ENCODE results near the gene SERAC1. TPM values are rescaled to one million over a fixed set of nuclear protein-coding genes. Genes with fewer than 3 reads are reported as not detected.

The SERAC1 gene
- total RNA-seq, 2 donors from 2014 or later: 6.0 to 8.6 TPM

DNA sequence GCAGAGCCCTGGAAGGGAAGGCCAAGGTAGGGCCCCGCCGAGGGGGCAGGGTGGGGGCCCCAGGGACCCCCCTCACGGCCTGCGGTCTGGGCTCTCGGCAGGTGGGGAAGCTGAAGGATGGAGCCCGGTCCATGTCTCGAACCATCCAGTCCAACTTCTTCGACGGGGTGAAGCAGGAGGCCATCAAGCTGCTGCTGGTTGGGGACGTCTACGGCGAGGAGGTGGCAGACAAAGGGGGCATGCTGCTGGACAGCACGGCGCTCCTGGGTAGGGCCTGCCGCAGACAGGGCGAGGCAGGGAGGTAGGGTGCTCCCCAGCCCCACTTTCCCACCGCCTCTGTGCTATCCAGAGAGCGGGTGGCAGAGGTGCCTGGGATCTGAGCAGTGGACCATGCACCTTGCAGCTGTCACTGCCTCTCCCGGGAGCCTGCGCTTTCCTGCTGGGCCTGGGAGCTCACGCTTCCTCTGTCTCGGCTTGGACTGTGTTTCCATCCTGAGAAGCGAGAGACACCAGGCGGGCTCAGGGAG lies 103.3 kb downstream of the SERAC1 start:
- no peaks in the 10 kb centered on the region for H3K9me3 Mint-ChIP-seq
- DNase-seq: no peak
- no peak overlapping the region for H3K4me3 Mint-ChIP-seq
- no peak overlapping the region for H3K27ac Mint-ChIP-seq
- H3K4me1 Mint-ChIP-seq (ENCODE audit: low read depth): peaks cover 15% of the 10 kb centered on the region
- no peak for ATAC-seq (replicated peaks in 1 of 2)
- H3K27me3 Mint-ChIP-seq (ENCODE audit: low read depth): no peaks in the 10 kb centered on the region
- H3K36me3 Mint-ChIP-seq (ENCODE audit: insufficient read depth in 2 of 2): peaks cover 0 to 2% of the 10 kb centered on the region in 2 donors

DNA sequence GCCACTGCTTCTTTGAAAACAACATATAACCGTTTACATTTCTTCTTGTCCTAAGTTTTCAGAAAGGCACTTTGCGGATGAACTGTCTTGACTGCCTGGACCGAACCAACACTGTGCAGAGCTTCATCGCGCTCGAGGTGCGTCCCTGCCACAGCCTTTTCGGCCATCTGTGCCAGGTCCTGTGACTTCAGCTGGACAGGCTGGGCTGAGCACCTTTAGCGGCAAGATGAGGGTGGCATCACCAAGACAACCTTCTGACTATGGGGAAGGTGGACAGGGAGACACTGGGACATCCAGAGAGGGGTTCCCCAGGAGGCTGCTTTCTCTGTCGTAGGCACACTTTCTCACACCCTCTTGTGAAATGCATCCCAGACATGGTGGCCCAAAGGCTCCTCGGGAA lies 104.3 kb downstream of the SERAC1 start:
- Mint-ChIP-seq H3K27ac (no peak overlapping the region), H3K36me3 (ENCODE audit: insufficient read depth in 2 of 2) (peaks cover 0 to 2% of the 10 kb centered on the region in 2 donors), H3K27me3 (ENCODE audit: low read depth) (no peaks in the 10 kb centered on the region), H3K9me3 (no peaks in the 10 kb centered on the region), H3K4me1 (ENCODE audit: low read depth) (peaks cover 10% of the 10 kb centered on the region), H3K4me3 (no peak overlapping the region)
- DNase-seq (no peak), ATAC-seq (replicated peaks in 1 of 2) (no peak)

DNA sequence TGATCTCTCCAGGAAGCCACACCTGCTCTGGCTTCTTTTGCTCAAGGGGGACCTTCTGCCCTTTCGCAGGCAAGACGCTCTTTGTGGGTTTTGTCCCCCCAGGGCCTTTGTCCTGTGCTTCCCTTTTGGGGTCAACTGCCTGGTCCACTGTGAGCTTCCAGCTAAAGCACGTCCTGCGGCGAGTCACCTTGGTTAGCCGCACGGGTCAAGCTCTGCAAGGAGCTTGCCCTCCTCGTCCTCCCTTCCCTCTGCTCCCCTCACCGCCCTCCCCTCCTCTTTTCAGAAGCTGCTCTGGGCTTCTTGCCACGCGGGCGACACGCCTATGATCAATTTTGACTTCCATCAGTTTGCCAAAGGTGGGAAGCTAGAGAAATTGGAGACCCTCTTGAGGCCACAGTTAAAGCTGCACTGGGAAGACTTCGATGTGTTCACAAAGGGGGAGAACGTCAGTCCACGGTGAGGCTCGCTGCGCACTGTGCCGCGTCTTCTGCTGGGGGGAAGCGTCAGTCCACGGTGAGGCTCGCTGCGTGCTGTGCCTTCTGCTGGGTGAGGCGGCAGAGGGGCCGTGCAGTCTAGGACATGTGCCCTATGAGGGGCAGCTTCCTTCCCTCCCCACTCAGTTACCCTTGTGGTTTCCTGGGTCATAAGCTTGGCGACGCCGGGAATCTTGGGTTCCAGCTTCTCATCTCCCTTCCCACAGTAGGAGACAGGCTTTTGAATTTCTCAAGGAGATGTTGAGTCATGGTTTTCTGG lies 106.2 kb downstream of the SERAC1 start:
- no peak overlapping the region for H3K27ac Mint-ChIP-seq
- H3K36me3 Mint-ChIP-seq (ENCODE audit: insufficient read depth in 2 of 2): peaks cover 0 to 2% of the 10 kb centered on the region in 2 donors

DNA sequence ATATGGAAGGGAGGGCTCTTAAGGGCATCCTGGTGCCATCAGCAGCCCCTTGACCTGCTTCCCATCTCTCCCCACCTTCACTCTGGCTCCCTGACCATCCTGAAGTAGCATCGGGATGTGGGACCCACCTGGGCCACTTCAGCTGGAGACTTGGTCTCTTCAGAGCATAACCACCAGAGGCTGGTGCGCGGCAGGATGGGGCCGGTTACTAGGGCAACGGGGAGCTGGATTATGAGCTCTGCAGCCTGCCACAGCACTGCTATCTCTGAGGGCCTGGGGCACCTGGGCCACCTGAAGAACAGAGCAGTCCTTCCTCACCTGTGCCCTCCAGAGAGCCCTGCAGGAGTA lies 106.7 kb downstream of the SERAC1 start:
- no peak for ATAC-seq (replicated peaks in 1 of 2)
- Mint-ChIP-seq H3K4me1 (ENCODE audit: low read depth) (peaks cover 28% of the 10 kb centered on the region), H3K27me3 (ENCODE audit: low read depth) (no peaks in the 10 kb centered on the region), H3K27ac (no peak overlapping the region), H3K9me3 (no peaks in the 10 kb centered on the region), H3K36me3 (ENCODE audit: insufficient read depth in 2 of 2) (peaks cover 0 to 2% of the 10 kb centered on the region in 2 donors), H3K4me3 (no peak overlapping the region)
- DNase-seq: no peak

More for the DNA sequence above, 106.2 kb downstream of the SERAC1 start:
- Mint-ChIP-seq H3K9me3 (no peaks in the 10 kb centered on the region), H3K27me3 (ENCODE audit: low read depth) (no peaks in the 10 kb centered on the region), H3K4me3 (no peak overlapping the region), H3K4me1 (ENCODE audit: low read depth) (peaks cover 23% of the 10 kb centered on the region)
- no peak for ATAC-seq (replicated peaks in 1 of 2)
- DNase-seq: no peak

DNA sequence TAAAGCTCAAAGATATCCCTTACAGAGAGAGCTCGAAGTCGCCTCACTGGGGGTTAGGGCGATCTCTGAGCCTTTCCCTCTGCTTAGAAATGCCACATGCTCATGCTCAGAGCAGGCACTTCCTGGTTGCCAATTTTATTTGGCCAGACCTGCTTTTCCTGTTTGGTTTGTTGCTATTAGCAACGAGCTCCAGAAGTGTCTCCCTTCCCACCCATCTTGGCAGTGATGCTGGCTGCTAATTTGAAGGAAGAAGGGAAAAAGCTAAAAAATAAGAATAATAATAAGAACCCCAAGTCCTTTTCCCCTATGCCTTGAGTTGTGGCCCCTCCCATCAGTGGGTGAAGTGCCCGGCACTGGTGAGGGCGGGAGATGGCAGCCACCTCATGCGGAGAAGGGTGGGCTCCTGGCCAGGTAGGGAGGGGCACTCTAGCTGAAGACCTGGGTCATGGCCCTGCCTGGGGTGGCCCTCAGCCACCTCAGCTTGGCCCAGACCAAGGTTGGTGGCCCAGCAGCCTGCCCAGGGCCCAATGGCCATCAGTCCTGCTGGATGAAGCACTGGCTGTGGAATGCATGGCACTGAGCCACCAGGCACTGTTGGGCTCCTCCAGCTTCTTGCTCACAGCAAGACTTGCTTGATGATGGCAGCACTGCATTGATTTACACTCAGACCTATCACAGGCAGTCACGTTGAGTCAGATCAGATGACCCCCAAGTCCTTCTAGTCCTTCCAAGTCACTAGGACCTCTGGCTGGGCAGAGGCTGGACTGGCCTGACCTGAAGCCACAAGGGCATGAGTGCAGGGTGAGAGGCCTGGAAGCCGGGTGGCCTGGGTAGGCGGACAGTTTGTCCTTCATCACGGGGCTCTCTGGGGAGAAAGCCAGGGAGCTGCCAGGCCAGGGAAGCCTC lies 107.4 kb downstream of the SERAC1 start:
- ATAC-seq (replicated peaks in 1 of 2) (no peak), DNase-seq (no peak)
- Mint-ChIP-seq H3K4me1 (ENCODE audit: low read depth) (peaks cover 32% of the 10 kb centered on the region), H3K27ac (no peak overlapping the region), H3K36me3 (ENCODE audit: insufficient read depth in 2 of 2) (peaks cover 0 to 1% of the 10 kb centered on the region in 2 donors), H3K4me3 (no peak overlapping the region), H3K27me3 (ENCODE audit: low read depth) (no peaks in the 10 kb centered on the region), H3K9me3 (no peaks in the 10 kb centered on the region)

Other genes starting within 250 kb of the SERAC1 start
- gene SYNJ2, start 186.4 kb downstream of the SERAC1 start, total RNA-seq: 10 to 100 TPM; 22.6 to 29.8 TPM
- 10 to 100 TPM; 20.7 to 23.9 TPM for gene GTF2H5, start 88 bp upstream of the SERAC1 start, total RNA-seq
- gene TULP4, start 144.2 kb upstream of the SERAC1 start, total RNA-seq: 10 to 100 TPM; 19.5 to 20.8 TPM

All from activated T-cell treated with anti-CD3 and anti-CD28 coated beads, Interleukin-2, amount 50 U/mL, for 72 hours (primary cell).